ENCODE data around the gene FNIP2.
A peak's percentile ranks its signal among the peaks of the same experiment; 100 is the strongest.
"Not testable (repeated sequence)": the region's sequence is repeated elsewhere in the genome, so short reads cannot be mapped to it uniquely, and the experiment has no call there.

FNIP2 gene

GRCh38 chr4:158768555-158769174, at the start of gene FNIP2:
Gene FNIP2, plus strand, starts transcription at chr4:158769026. Its CDS starts 187 bp downstream, at chr4:158769213.
- DNase-seq (ENCODE audit: low spot score), result peak; percentile 50

GRCh38 chr4:158721680-158722079, 47.1 kb upstream of the FNIP2 start:
- DNase-seq (ENCODE audit: low spot score), result no peak

GRCh38 chr4:158722291-158722916, 46.4 kb upstream of the FNIP2 start:
- peak; percentile 15 for DNase-seq (ENCODE audit: low spot score)

- peak; percentile 76 for DNase-seq (ENCODE audit: low spot score)
Observed at GRCh38 chr4:158722917-158723793, 45.7 kb upstream of the FNIP2 start, which contains the start of gene PPID. Gene PPID, minus strand, starts transcription at chr4:158723396. Its CDS starts 108 bp downstream, at chr4:158723288.

GRCh38 chr4:158724637-158725036, 44.2 kb upstream of the FNIP2 start:
- no peak for DNase-seq (ENCODE audit: low spot score)

- DNase-seq (ENCODE audit: low spot score), result no peak
Observed at GRCh38 chr4:158726633-158727032, 42.2 kb upstream of the FNIP2 start.

GRCh38 chr4:158728236-158728635, 40.6 kb upstream of the FNIP2 start:
- DNase-seq (ENCODE audit: low spot score), result no peak

- peak; percentile 63 for DNase-seq (ENCODE audit: low spot score)
Observed at GRCh38 chr4:158729716-158730559, 38.9 kb upstream of the FNIP2 start.

GRCh38 chr4:158738866-158739265, 30.0 kb upstream of the FNIP2 start:
- DNase-seq (ENCODE audit: low spot score), result no peak

- DNase-seq (ENCODE audit: low spot score), result no peak
Observed at GRCh38 chr4:158739600-158739999, 29.2 kb upstream of the FNIP2 start.

- no peak for DNase-seq (ENCODE audit: low spot score)
Observed at GRCh38 chr4:158741326-158742021, 27.4 kb upstream of the FNIP2 start.

- not testable (repeated sequence) for DNase-seq (ENCODE audit: low spot score)
Observed at GRCh38 chr4:158746537-158746936, 22.3 kb upstream of the FNIP2 start.

- no peak for DNase-seq (ENCODE audit: low spot score)
Observed at GRCh38 chr4:158750379-158750778, 18.4 kb upstream of the FNIP2 start.

- DNase-seq (ENCODE audit: low spot score), result no peak
Observed at GRCh38 chr4:158754385-158755180, 14.2 kb upstream of the FNIP2 start.

GRCh38 chr4:158755819-158756218, 13.0 kb upstream of the FNIP2 start:
- not testable (repeated sequence) for DNase-seq (ENCODE audit: low spot score)

- DNase-seq (ENCODE audit: low spot score), result no peak
Observed at GRCh38 chr4:158756588-158756987, 12.2 kb upstream of the FNIP2 start.

- DNase-seq (ENCODE audit: low spot score), result no peak
Observed at GRCh38 chr4:158758142-158758541, 10.7 kb upstream of the FNIP2 start.

GRCh38 chr4:158758703-158759102, 10.1 kb upstream of the FNIP2 start:
- DNase-seq (ENCODE audit: low spot score), result no peak

- DNase-seq (ENCODE audit: low spot score), result not testable (repeated sequence)
Observed at GRCh38 chr4:158759539-158759938, 9.3 kb upstream of the FNIP2 start.

GRCh38 chr4:158760866-158761265, 8.0 kb upstream of the FNIP2 start:
- DNase-seq (ENCODE audit: low spot score), result no peak

All from kidney capillary endothelial cell (primary cell).